COLO668 (cell line): ENCODE results near the gene TMEM89.

ENCODE experiments used
- DNase-seq: peaks from one replicate; lab custom pipeline; 2025; ENCODE audit not compliant: unreplicated experiment; lab: John Stamatoyannopoulos, UW

The TMEM89 gene

DNA sequence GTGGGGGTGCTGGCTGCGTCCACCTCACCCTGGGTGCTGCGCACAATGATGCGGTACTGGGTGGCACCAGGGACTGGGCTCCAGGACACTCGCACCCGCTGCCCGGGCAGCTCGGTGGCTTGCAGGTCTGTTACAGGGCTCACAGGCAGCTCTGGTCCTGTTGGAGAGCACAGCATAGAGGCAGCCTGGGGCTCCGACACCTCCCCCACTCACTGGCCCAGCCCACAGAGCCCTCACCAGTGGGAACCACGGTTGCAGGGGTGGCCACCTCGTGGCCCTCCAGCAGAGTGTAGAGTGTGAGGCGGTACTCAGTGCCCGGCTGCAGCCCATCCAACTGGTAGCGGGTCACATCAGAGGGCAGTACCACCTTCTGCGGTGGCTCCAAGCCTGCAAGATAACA, 30.1 kb downstream of the TMEM89 start:
- DNase-seq: no peak

GRCh38 chr3:48588230-48588629, 33.3 kb downstream of the TMEM89 start:
- no peak for DNase-seq

- DNase-seq: no peak
Measured at GRCh38 chr3:48587686-48588085, 33.9 kb downstream of the TMEM89 start.

- DNase-seq: no peak
Measured at GRCh38 chr3:48585411-48585810, 36.2 kb downstream of the TMEM89 start.

- DNase-seq: no peak
Measured at GRCh38 chr3:48584836-48585235, 36.7 kb downstream of the TMEM89 start.

GRCh38 chr3:48581621-48582481, 39.7 kb downstream of the TMEM89 start:
- DNase-seq: no peak

DNA sequence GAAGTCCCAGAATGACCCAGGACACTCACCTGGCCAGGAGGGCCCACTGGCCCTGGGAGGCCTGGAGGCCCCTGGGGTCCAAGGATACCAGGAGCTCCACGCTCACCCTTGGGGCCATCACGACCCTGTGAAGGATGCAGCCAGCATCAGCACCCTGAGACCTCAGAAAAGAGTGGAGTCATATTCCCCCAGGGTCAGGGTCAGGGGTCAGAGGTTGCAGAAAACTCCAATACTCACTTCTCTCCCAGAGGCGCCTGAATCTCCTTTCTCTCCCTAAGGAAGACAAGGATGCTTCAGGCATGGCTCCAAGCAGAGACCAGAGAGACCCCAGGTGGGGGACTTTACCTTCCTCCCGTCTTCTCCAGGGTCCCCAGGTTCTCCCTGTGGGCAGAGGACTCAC, 44.9 kb downstream of the TMEM89 start:
- no peak for DNase-seq

DNA sequence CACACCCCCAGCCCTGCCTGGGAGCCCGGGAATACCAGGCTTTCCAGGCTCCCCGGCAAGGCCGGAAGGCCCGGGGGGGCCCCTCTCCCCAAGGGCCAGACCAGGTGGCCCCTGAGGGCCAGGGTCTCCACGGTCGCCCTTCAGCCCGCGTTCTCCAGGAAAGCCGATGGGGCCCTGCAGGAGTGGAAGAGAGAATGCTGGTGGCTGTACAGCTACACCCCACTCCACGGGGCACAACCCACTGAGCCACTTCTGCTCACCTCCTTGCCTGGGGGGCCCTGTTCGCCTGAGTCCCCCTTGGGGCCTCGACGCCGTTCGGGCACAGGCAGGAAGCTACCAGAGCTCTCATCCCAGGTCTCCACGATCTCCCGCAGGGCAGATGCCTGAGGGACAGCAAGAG, 46.2 kb downstream of the TMEM89 start:
- DNase-seq: no peak

DNA sequence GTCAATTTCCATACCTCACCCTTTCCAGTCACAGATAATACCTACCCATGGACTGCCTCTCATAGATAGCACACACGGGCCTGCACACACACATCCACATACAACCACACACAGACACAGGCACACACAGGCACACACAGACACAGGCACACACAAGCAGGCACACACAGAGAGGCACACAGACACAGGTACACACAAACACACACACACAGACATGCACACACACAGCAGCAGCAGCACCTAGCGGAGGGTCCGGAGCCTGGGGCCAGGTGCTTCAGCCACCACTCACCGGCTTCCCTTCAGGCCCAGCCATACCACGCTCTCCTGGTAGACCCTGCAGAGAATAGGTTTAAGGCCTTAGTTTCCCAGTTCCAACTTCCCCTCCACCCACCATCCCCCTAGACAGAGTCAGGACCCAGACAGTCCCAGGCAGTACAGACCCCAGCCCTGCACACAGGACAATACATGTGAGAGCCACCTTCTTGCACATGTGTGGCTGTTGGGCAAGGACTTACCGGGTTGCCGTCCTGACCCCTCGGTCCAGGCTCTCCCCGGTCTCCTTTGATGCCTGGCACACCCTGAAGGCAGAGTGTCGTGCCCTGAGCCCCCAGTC, 47.5 kb downstream of the TMEM89 start:
- DNase-seq: no peak

- DNase-seq: no peak
Measured at GRCh38 chr3:48572517-48572916, 49.1 kb downstream of the TMEM89 start.

- DNase-seq: no peak
Measured at GRCh38 chr3:48571938-48572337, 49.6 kb downstream of the TMEM89 start.
